ENCODE data around the gene ARFIP1. TPM values are rescaled to one million over a fixed set of nuclear protein-coding genes. Genes with fewer than 3 reads are reported as not detected.

ARFIP1 gene
- polyA plus RNA-seq, 3 donors = 6.8 to 23.5 (median 10.9) TPM

DNA sequence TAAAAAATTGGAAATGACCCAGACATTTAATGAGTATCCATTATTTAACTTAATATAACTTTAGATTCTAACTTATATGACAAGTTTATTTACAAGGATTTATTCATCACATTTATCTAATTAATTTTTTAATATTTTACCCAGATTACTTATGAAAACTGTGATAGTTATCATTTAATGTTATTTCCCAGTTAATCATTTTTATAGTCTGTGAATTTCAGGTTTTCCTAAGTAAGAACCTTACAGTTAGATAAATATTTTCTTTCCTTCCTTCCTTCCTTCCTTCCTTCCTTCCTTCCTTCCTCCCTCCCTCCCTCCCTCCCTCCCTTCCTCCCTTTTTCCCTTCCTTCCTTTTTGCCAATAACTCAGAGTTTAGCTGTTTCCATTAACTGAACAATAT is 141.5 kb downstream of the ARFIP1 start:
- H3K27ac ChIP-seq (ENCODE audit: low read depth, low read length) = no peak overlapping the region

- 96 to 100% (median 96%) methylated on average over 1 of the region's 1 CpG for WGBS, 3 donors
- H3K27ac ChIP-seq (ENCODE audit: low read depth, low read length) = no peak overlapping the region
Observed at GRCh38 chr4:152925851-152926250, 146.1 kb downstream of the ARFIP1 start.

DNA sequence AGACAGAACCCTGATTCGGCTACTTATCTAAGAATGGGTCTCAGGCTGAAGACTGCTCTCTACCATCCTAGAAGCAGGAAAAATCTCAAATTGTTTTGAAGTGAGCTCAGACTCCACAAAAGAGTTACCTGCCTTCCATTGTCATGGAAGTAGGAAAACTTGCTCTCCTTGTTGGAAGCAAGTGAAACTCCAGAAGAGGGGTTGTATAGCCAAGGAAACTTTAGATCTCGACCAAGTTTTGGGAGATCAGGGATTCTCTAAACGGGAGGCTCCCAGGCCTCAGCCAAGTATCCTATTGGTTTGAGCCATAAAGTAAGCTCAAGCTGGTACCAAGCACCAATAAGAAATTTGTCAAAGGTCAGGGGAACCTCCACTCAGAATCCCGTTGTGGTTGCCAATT is 147.2 kb downstream of the ARFIP1 start:
- no peak overlapping the region for H3K27ac ChIP-seq (ENCODE audit: low read depth, low read length)
- WGBS, 3 donors = 90 to 91% (median 91%) methylated on average over 4 of the region's 4 CpGs

DNA sequence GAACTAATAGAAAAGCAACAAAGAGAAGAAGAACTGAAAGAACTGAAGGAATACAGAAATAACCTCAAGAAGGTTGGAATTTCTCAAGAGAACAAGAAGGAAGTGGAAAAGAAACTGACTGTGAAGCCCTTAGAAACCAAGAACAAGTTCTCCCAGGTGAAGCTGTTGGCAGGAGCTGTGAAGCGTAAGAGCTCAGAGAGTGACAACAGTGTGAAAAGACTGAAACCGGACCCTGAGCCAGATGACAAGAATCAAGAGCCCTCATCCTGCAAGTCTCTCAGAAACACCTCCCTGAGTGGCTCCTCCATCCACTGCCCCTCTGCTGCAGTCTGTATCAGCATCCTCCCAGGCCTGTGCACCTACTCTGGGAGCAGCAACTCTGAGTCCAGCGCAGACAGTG is 148.0 kb downstream of the ARFIP1 start:
- H3K27ac ChIP-seq (ENCODE audit: low read depth, low read length) = no peak overlapping the region
- 90 to 100% (median 94%) methylated on average over 3 of the region's 3 CpGs for WGBS, 3 donors

- H3K27ac ChIP-seq (ENCODE audit: low read depth, low read length) = no peak overlapping the region
- WGBS, 3 donors = 93 to 96% (median 94%) methylated on average over 4 of the region's 4 CpGs
Observed at GRCh38 chr4:152928286-152928685, 148.5 kb downstream of the ARFIP1 start.

- 23 to 53% (median 44%) methylated on average over 1 of the region's 1 CpG for WGBS, 3 donors
- H3K27ac ChIP-seq (ENCODE audit: low read depth, low read length) = no peak overlapping the region
Observed at GRCh38 chr4:152929888-152930287, 150.1 kb downstream of the ARFIP1 start.

DNA sequence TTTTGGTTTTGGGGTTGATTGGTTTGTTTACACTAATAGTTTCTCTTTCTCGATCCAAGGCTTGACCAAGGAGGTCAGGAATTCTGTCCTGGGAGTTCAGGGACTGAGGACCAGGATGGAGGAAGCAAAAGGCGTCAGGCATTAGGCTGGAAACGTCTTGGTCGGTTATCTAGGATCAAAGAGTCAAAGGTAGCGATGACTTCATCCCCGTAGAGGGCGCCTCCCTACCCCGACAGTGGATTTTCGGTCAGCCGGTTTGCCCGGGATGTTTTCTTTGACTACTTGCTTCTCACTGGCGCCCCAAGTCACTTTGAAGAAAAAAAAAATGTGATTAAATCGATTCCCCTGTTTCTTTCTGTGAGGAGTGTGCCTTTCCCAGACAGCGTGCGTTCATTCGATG is 155.4 kb downstream of the ARFIP1 start:
- H3K27ac ChIP-seq (ENCODE audit: low read depth, low read length) = no peak overlapping the region
- WGBS, 3 donors = 21 to 36% (median 35%) methylated on average over 16 of the region's 16 CpGs

DNA sequence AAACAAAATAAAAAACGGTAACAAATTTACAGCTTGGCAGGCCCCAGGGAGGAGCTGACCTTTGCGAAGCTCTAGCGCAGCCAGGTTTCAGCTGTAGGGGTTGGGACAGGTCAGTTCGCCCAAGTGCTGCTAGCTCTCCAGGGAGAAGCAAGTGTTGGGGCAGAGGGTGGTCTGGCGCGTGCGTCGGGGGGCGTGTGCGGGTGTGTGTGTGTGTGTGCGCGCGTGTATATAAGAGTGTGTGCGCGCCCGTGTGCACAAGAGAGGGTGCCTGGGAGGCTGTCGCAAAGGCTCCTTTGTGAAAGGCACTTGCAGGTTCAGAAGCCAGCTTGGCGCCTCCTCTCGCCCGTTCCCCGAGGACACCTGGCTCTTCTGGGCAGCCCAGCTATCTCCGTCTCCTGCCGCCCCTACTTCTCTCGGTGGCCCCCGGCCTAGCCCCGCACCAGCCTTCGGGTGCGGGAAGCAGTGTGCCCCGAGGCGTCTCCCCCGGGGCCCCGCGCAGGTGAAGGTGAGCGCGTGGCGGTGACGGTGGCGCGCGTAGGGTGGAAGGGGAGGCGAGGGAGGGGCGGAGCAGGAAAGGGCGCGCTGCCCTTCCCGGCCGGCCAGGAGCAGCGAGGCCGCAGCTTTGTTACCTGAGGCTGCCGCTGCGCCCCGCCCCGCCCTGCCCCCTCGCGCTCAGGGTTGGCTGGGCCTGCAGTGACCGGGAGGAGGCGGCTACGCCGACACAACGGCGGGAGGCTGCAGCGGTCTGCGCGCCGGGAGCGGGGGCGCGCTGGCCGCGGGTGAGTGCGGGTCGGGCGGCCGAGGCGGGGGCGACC is 156.1 kb downstream of the ARFIP1 start, which contains the start of gene FHDC1:
TSS of gene FHDC1 (plus strand) at position 693 of the 815 bp plus-strand sequence. CDS start 6,735 bp downstream, outside the sequence.
- no peak within 1 kb of the TSS for H3K27ac ChIP-seq (ENCODE audit: low read depth, low read length)
- 2 to 3% (median 2%) methylated on average over 71 to 75 of the region's 75 CpGs for WGBS, 3 donors

DNA sequence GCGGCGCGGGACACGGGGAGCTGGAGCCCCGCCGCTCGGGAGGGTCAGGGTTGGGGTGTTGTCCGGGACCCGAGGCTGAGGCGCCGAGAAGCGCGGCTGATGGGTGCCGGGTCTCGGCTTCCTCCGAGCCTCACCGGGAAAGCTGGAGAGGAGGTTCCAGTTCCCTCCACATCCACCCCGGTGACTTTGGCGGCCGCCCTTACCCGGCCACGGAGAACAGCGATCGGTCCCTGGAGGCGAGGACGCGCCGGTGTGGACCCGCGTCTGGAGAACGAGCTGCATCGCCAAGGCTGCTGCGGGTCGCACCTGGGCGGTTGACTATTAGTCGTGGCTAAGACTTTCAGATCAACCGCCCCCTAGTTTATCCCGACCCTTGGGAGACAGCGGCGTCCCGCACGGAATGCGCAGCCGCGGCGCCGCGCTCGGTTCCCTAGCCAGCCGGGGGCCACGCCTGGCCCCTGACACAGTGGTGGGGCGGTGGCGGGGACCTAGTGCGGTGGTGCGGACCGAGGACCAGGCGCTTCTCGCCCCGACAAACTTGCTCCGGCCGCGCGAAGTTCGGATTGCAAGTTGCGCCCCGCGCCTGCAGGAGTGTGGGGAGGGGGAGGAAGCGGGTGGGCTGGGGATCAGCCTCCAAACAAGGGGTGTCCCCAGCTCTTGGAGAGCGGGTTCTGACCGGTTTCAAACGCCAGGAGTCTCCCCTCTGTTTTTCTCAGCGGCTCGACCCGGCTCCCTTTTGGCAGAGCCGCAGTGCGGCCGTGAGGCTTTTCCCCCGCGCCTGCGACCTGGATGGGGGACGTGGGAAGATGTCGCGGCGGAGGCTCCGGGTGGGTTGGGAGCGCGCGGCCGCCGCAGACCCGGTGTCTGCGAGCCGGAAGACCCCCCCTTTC is 156.9 kb downstream of the ARFIP1 start:
- H3K27ac ChIP-seq (ENCODE audit: low read depth, low read length) = no peak overlapping the region
- WGBS, 3 donors = 0% methylated on average over 77 to 93 of the region's 93 CpGs

DNA sequence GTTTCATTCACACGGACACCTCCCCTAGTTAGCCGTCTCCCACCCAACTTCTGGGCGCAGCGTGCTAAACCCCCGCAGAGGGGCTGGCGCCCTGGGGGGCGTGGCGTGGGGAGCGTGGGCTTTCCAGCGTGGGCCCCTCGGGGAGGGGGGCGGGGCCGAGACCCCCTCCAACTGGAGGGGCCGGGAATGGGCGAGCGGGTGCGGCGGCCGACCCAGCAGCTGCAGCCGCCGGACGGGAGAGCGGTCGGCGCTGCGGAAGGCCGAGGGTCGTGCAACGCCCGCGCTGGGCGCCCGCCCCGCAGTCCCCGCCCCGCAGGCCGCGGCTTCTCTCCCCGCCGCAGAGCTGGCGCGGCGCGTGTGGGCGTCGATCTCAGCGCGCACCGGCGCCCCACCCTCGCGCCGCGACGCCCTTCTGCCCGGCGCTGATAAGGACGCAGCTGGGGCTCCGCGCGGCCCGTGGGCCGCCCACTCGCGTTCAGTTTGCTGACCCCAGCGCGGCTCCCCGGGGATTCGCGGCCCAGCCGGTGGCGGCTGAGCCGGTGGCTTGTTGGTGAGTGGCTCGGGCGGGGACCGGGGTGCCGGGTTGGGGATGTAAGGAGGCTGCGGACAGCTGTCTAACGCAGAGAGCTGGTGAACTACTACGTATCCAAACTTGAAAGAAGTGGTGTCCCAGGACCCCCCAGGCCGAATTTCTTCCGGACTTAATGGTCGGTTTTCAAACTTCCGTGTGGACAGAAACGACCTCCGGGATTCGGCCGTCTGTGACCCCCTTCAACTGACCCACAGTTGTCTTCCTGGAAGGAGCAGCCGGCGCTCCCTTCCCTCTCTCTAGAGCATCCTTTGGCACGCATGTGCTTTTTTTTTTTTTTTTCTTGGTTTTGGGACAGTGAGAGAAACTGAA is 157.8 kb downstream of the ARFIP1 start:
- 0 to 1% (median 1%) methylated on average over 61 to 91 of the region's 91 CpGs for WGBS, 3 donors
- H3K27ac ChIP-seq (ENCODE audit: low read depth, low read length) = no peak overlapping the region

GRCh38 chr4:152938237-152938947 is 158.6 kb downstream of the ARFIP1 start:
- 18 to 25% (median 22%) methylated on average over 17 of the region's 17 CpGs for WGBS, 3 donors

GRCh38 chr4:152939621-152940020 is 159.9 kb downstream of the ARFIP1 start:
- 94 to 98% (median 96%) methylated on average over 2 of the region's 2 CpGs for WGBS, 3 donors
- H3K27ac ChIP-seq (ENCODE audit: low read depth, low read length) = no peak overlapping the region

More at GRCh38 chr4:152938237-152938947, 158.6 kb downstream of the ARFIP1 start:
- H3K27ac ChIP-seq (ENCODE audit: low read depth, low read length) = no peak overlapping the region

- 90 to 93% (median 91%) methylated on average over 2 of the region's 2 CpGs for WGBS, 3 donors
- no peak overlapping the region for H3K27ac ChIP-seq (ENCODE audit: low read depth, low read length)
Observed at GRCh38 chr4:152940461-152940860, 160.7 kb downstream of the ARFIP1 start.

DNA sequence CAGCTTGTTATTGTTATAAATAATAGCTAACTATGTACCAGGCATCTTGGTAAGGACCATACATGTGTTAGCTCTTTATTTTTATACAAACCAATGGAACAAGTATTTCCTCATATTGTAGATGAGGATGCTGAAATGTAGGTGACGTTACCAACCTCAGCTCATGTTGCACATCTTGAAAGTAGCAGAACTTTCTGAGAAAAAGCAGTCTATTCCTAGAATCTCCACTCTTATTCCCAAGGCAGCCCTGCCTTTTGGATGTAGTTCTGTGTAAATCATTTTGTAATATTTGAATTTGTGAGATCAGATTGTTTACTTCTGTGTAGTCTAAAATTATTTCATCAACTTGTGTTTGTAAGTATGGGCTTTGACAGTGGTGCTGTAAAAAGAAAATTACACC is 161.7 kb downstream of the ARFIP1 start:
- WGBS, 3 donors = 69 to 93% (median 71%) methylated on average over 1 of the region's 1 CpG
- H3K27ac ChIP-seq (ENCODE audit: low read depth, low read length) = no peak overlapping the region

- 86 to 94% (median 93%) methylated on average over 2 of the region's 2 CpGs for WGBS, 3 donors
- H3K27ac ChIP-seq (ENCODE audit: low read depth, low read length) = no peak overlapping the region
Observed at GRCh38 chr4:152942346-152942745, 162.6 kb downstream of the ARFIP1 start.

- WGBS, 3 donors = 59 to 83% (median 63%) methylated on average over 6 of the region's 6 CpGs
- no peak overlapping the region for H3K27ac ChIP-seq (ENCODE audit: low read depth, low read length)
Observed at GRCh38 chr4:152943672-152944071, 163.9 kb downstream of the ARFIP1 start.

DNA sequence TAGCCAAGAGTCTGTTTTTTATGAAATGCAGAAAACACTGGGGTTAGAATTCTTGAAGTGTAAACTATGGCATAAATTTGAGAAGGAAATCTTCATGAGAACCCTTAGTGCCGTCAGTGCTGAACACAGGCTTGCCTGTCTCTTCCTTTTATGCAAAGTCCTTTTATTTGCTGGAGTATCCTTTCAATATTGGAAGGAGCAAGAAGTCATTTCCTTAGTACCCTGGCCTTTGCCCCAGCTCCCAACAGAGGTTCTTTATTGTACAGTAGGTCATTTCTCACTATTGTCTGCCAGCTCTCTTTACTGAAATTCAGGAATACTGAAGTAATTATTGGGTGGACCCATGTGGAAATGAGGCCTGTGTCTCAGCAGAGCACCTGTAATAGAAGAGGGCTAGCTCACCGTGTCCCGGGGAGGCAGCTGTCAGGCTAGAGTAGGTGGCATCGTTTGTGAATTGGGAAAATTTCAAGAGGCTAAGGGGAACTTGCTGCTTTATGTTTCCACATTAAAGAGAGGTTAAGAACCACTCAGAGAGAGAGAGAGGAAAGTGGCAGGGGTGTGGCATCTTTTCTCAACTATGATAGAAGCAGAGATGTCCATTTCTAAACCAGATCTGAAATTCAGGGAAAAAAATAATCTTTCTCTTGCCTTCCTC is 165.0 kb downstream of the ARFIP1 start:
- no peak overlapping the region for H3K27ac ChIP-seq (ENCODE audit: low read depth, low read length)
- 56 to 76% (median 67%) methylated on average over 4 of the region's 4 CpGs for WGBS, 3 donors
